Osteocyte (in vitro differentiated cells): ENCODE measurements around the gene HLA-G. TPM values are rescaled to one million over a fixed set of nuclear protein-coding genes. Genes with fewer than 3 reads are reported as not detected.

Experiments
- DNase-seq: peaks from one replicate; pipeline ENCODE4 v3.0.0; 2021; ENCODE audit warnings: mixed read lengths; ENCODE audit not compliant: unreplicated experiment; ENCODE audit errors: extremely low spot score
- H3K27ac Mint-ChIP-seq: one replicate; pipeline ENCODE4 v1.8.0; 2021; ENCODE audit warnings: mild to moderate bottlenecking, mixed read lengths; ENCODE audit not compliant: unreplicated experiment
- H3K27me3 Mint-ChIP-seq: one replicate; pipeline ENCODE4 v1.8.0; 2021; ENCODE audit warnings: mixed read lengths; ENCODE audit not compliant: unreplicated experiment
- H3K36me3 Mint-ChIP-seq: one replicate; pipeline ENCODE4 v1.8.0; 2021; ENCODE audit warnings: mixed read lengths; ENCODE audit not compliant: unreplicated experiment
- H3K4me1 Mint-ChIP-seq: one replicate; pipeline ENCODE4 v1.8.0; 2021; ENCODE audit warnings: mixed read lengths; ENCODE audit not compliant: unreplicated experiment
- H3K4me3 Mint-ChIP-seq: one replicate; pipeline ENCODE4 v1.8.0; 2021; ENCODE audit warnings: mild to moderate bottlenecking, moderate library complexity, mixed read lengths; ENCODE audit not compliant: unreplicated experiment
- H3K9me3 Mint-ChIP-seq: one replicate; pipeline ENCODE4 v1.8.0; 2021; ENCODE audit warnings: mixed read lengths; ENCODE audit not compliant: unreplicated experiment
- CTCF ChIP-seq: fragments of 200-600 bp; sonication (generic); IDR thresholded peaks from 2 replicates; pipeline ENCODE4 v1.5.0; 2021; ENCODE audit warnings: antibody characterized with exemption, mild to moderate bottlenecking, moderate library complexity
- total RNA-seq: library from RNA; stranded (reverse); gene quantifications from 2 replicates; pipeline ENCODE4 v1.2.1, GENCODE V29; 2021

HLA-G gene
- total RNA-seq, 1 donor from 2014 or later, result 0.32 TPM

GRCh38 chr6:29861521-29862255, 34.1 kb downstream of the HLA-G start:
- H3K36me3 Mint-ChIP-seq, result no peaks in the 10 kb centered on the region
- peaks cover 37% of the 10 kb centered on the region for H3K27me3 Mint-ChIP-seq
- H3K4me1 Mint-ChIP-seq, result no peaks in the 10 kb centered on the region
- no peak overlapping the region for H3K27ac Mint-ChIP-seq
- no peak for TF ChIP-seq CTCF
- DNase-seq, result no peak
- no peak overlapping the region for H3K4me3 Mint-ChIP-seq
- no peaks in the 10 kb centered on the region for H3K9me3 Mint-ChIP-seq

- no peaks in the 10 kb centered on the region for H3K36me3 Mint-ChIP-seq
- H3K27me3 Mint-ChIP-seq, result peaks cover 37% of the 10 kb centered on the region
- H3K4me3 Mint-ChIP-seq, result no peak overlapping the region
- DNase-seq, result no peak
- H3K27ac Mint-ChIP-seq, result no peak overlapping the region
- H3K9me3 Mint-ChIP-seq, result no peaks in the 10 kb centered on the region
- no peaks in the 10 kb centered on the region for H3K4me1 Mint-ChIP-seq
- no peak for TF ChIP-seq CTCF
These were observed 36.6 kb downstream of the HLA-G start for GRCh38 chr6:29864037-29864810.

GRCh38 chr6:29865631-29866030, 38.0 kb downstream of the HLA-G start:
- no peak for TF ChIP-seq CTCF
- no peak overlapping the region for H3K4me3 Mint-ChIP-seq
- no peaks in the 10 kb centered on the region for H3K36me3 Mint-ChIP-seq
- H3K27me3 Mint-ChIP-seq, result peaks cover 37% of the 10 kb centered on the region
- H3K4me1 Mint-ChIP-seq, result no peaks in the 10 kb centered on the region
- no peaks in the 10 kb centered on the region for H3K9me3 Mint-ChIP-seq
- DNase-seq, result no peak
- no peak overlapping the region for H3K27ac Mint-ChIP-seq

- Mint-ChIP-seq H3K4me3 (no peak overlapping the region), H3K4me1 (no peaks in the 10 kb centered on the region), H3K27ac (no peak overlapping the region), H3K27me3 (peaks cover 23% of the 10 kb centered on the region), H3K36me3 (no peaks in the 10 kb centered on the region), H3K9me3 (no peaks in the 10 kb centered on the region)
- no peak for TF ChIP-seq CTCF
- DNase-seq, result no peak
These were observed 42.5 kb downstream of the HLA-G start for GRCh38 chr6:29870104-29870503.

GRCh38 chr6:29872791-29873190, 45.2 kb downstream of the HLA-G start:
- no peak overlapping the region for H3K27ac Mint-ChIP-seq
- H3K4me3 Mint-ChIP-seq, result no peak overlapping the region
- no peak for DNase-seq
- H3K36me3 Mint-ChIP-seq, result no peaks in the 10 kb centered on the region
- H3K27me3 Mint-ChIP-seq, result peaks cover 8% of the 10 kb centered on the region
- H3K4me1 Mint-ChIP-seq, result no peaks in the 10 kb centered on the region
- TF ChIP-seq CTCF, result no peak
- H3K9me3 Mint-ChIP-seq, result no peaks in the 10 kb centered on the region
